SIG-M5 (cell line): ENCODE results near the gene CD164.

ENCODE experiments used
- DNase-seq: peaks from one replicate; lab custom pipeline; 2025; lab: John Stamatoyannopoulos, UW

Gene CD164

GRCh38 chr6:109381747-109382575 lies at the start of gene CD164:
TSS of gene CD164 (minus strand) at chr6:109382467. CDS start at chr6:109382378, 89 bp downstream.
- DNase-seq = peak; percentile 10

- no peak for DNase-seq
Observed at GRCh38 chr6:109429496-109429895, 47.2 kb upstream of the CD164 start.

- DNase-seq = no peak
Observed at GRCh38 chr6:109428889-109429477, 46.7 kb upstream of the CD164 start.

- no peak for DNase-seq
Observed at GRCh38 chr6:109424946-109425345, 42.7 kb upstream of the CD164 start.

GRCh38 chr6:109421184-109421583 lies 38.9 kb upstream of the CD164 start:
- no peak for DNase-seq

- no peak for DNase-seq
Observed at GRCh38 chr6:109420751-109421150, 38.5 kb upstream of the CD164 start.

- no peak for DNase-seq
Observed at GRCh38 chr6:109417646-109418045, 35.4 kb upstream of the CD164 start.

GRCh38 chr6:109411034-109411433 lies 28.8 kb upstream of the CD164 start:
- no peak for DNase-seq

GRCh38 chr6:109406196-109406595 lies 23.9 kb upstream of the CD164 start:
- peak; percentile 3 for DNase-seq

- DNase-seq = no peak
Observed at GRCh38 chr6:109397020-109397419, 14.8 kb upstream of the CD164 start.

GRCh38 chr6:109396046-109396718 lies 13.9 kb upstream of the CD164 start:
- no peak for DNase-seq

GRCh38 chr6:109393886-109394281 lies 11.6 kb upstream of the CD164 start:
- DNase-seq = no peak

- DNase-seq = no peak
Observed at GRCh38 chr6:109393157-109393885, 11.1 kb upstream of the CD164 start.

- DNase-seq = no peak
Observed at GRCh38 chr6:109389650-109390274, 7.5 kb upstream of the CD164 start.

- DNase-seq = no peak
Observed at GRCh38 chr6:109388265-109388664, 6.0 kb upstream of the CD164 start.

GRCh38 chr6:109383438-109383940 lies 1.2 kb upstream of the CD164 start:
- no peak for DNase-seq

GRCh38 chr6:109382576-109383437 lies 540 bp upstream of the CD164 start:
- DNase-seq = peak; percentile 86

GRCh38 chr6:109381061-109381746 lies 1.1 kb downstream of the CD164 start:
- peak; percentile 2 for DNase-seq

GRCh38 chr6:109379711-109380110 lies 2.6 kb downstream of the CD164 start:
- no peak for DNase-seq

GRCh38 chr6:109377717-109378116 lies 4.5 kb downstream of the CD164 start:
- no peak for DNase-seq
